Neural progenitor cell (in vitro differentiated cells): ENCODE measurements around the gene SCIN. TPM values are rescaled to one million over a fixed set of nuclear protein-coding genes. Genes with fewer than 3 reads are reported as not detected.
"Not testable (repeated sequence)": the region's sequence is repeated elsewhere in the genome, so short reads cannot be mapped to it uniquely, and the experiment has no call there.

Experiments
- DNase-seq: peaks from one replicate; pipeline ENCODE4 v3.0.0-alpha.2; 2016; ENCODE audit warnings: low spot score
- H2AFZ ChIP-seq: fragments of 200-600 bp; sonication (generic); replicated peaks from 2 replicates; pipeline ENCODE4 v1.6.1; 2016; ENCODE audit warnings: antibody characterized with exemption
- H3F3A ChIP-seq: fragments of 200-600 bp; sonication (generic); 2 replicates; pipeline ENCODE4 v1.6.1; 2016; ENCODE audit warnings: antibody characterized with exemption, low read depth
- H3K27ac ChIP-seq: fragments of 200-600 bp; sonication (generic); 2 replicates; pipeline ENCODE4 v1.5.1; 2016; ENCODE audit warnings: mild to moderate bottlenecking
- H3K27me3 ChIP-seq: fragments of 200-600 bp; sonication (generic); 2 replicates; pipeline ENCODE4 v1.6.1; 2016; ENCODE audit warnings: mild to moderate bottlenecking, moderate library complexity
- H3K36me3 ChIP-seq: fragments of 200-600 bp; sonication (generic); 2 replicates; pipeline ENCODE4 v1.5.1; 2016
- H3K4me1 ChIP-seq: fragments of 200-600 bp; sonication (generic); 2 replicates; pipeline ENCODE4 v1.6.1; 2016; ENCODE audit warnings: mixed run types
- H3K4me2 ChIP-seq: fragments of 200-600 bp; sonication (generic); 2 replicates; pipeline ENCODE4 v1.6.1; 2016
- H3K4me3 ChIP-seq: fragments of 200-600 bp; sonication (generic); 2 replicates; pipeline ENCODE4 v1.5.1; 2016
- H3K79me2 ChIP-seq: fragments of 200-600 bp; sonication (generic); 2 replicates; pipeline ENCODE4 v1.6.1; 2016; ENCODE audit warnings: low read depth
- H3K9ac ChIP-seq: fragments of 200-600 bp; sonication (generic); 2 replicates; pipeline ENCODE4 v1.6.1; 2016
- H3K9me3 ChIP-seq: fragments of 200-600 bp; sonication (generic); 2 replicates; pipeline ENCODE4 v1.5.1; 2016; ENCODE audit warnings: low read depth
- H4K20me1 ChIP-seq: fragments of 200-600 bp; sonication (generic); 2 replicates; pipeline ENCODE4 v1.6.1; 2016; ENCODE audit warnings: low read depth
- H3K27ac Mint-ChIP-seq: 3 replicates; pipeline ENCODE4 v1.8.0; 2021; ENCODE audit warnings: mixed read lengths
- H3K27me3 Mint-ChIP-seq: 2 replicates; pipeline ENCODE4 v1.8.0; 2022; ENCODE audit warnings: low read depth, mild to moderate bottlenecking, inconsistent platforms, moderate library complexity, mixed read lengths; ENCODE audit not compliant: insufficient read depth
- H3K36me3 Mint-ChIP-seq: 3 replicates; pipeline ENCODE4 v1.8.0; 2021; ENCODE audit warnings: mixed read lengths
- H3K4me1 Mint-ChIP-seq: 3 replicates; pipeline ENCODE4 v1.8.0; 2021; ENCODE audit warnings: mixed read lengths
- H3K4me3 Mint-ChIP-seq: 3 replicates; pipeline ENCODE4 v1.8.0; 2021; ENCODE audit warnings: mild to moderate bottlenecking, moderate library complexity, mixed read lengths
- H3K9me3 Mint-ChIP-seq: 3 replicates; pipeline ENCODE4 v1.8.0; 2020; ENCODE audit warnings: mixed read lengths
- CTCF ChIP-seq: fragments of 200-600 bp; sonication (generic); IDR thresholded peaks from 2 replicates; pipeline ENCODE4 v1.5.1; 2017; ENCODE audit warnings: antibody characterized with exemption, mild to moderate bottlenecking
- EZH2 ChIP-seq: fragments of 200-600 bp; sonication (generic); IDR thresholded peaks from 2 replicates; pipeline ENCODE4 v1.6.1; 2017; ENCODE audit warnings: antibody characterized with exemption, mild to moderate bottlenecking, moderate library complexity
- EZH2phosphoT487 ChIP-seq: fragments of 200-600 bp; sonication (generic); IDR thresholded peaks from 2 replicates; pipeline ENCODE4 v1.6.1; 2017; ENCODE audit warnings: antibody characterized with exemption
- total RNA-seq: library from RNA; depleted of rRNA; stranded (reverse); fragments of >200 nt; gene quantifications from 2 replicates; pipeline ENCODE4 v1.2.3, GENCODE V29; 2015; ENCODE audit warnings: low replicate concordance

The SCIN gene
- total RNA-seq, 1 donor from 2014 or later, result not detected

- no peak overlapping the region for H3K9ac ChIP-seq
- H4K20me1 ChIP-seq, result no peaks in the 10 kb centered on the region
- no peak overlapping the region for H3K4me2 ChIP-seq
Observed at GRCh38 chr7:12661581-12661980, 91.1 kb downstream of the SCIN start.

DNA sequence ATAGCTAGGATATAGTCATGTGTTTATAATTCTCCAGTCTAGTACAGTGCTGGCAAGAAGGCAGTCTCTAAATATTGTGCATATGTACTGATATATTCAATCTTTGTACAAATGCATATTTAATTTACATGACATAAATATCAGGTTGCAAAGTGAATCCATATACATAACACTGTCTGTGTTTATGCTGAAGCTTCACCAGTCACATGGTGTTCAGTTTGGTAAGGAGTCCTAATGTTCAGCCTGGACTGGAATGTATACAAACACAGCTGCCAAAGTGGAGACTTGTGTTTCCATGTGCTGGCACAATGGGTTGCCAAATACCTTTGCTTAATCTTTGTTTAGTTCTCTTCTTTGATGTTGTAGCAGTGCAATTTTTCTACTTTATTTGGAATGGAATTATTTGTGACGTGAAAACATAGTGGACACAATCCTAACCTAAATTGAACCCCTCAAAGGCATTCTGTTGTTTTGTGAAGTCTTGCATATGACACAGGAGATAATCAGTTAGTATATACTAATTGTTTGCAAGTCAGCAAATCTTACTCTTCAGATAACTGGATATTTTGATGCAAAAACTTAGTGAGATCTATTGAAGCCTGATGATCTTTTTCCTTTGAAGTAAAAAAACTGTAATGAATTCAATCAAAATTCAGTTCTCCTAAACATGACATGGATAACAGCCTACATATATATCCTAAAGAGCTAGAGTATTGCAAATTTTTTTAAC, 99.6 kb downstream of the SCIN start:
- Mint-ChIP-seq H3K4me3 (no peak overlapping the region), H3K4me1 (no peaks in the 10 kb centered on the region), H3K27me3 (peaks cover 2% of the 10 kb centered on the region), H3K9me3 (no peaks in the 10 kb centered on the region), H3K36me3 (no peaks in the 10 kb centered on the region), H3K27ac (no peak overlapping the region)
- H3K27ac ChIP-seq, result no peak overlapping the region
- no peaks in the 10 kb centered on the region for H3F3A ChIP-seq
- H4K20me1 ChIP-seq, result no peaks in the 10 kb centered on the region
- H3K4me3 ChIP-seq, result no peak overlapping the region
- H2AFZ ChIP-seq, result no peak overlapping the region
- no peaks in the 10 kb centered on the region for H3K79me2 ChIP-seq
- no peak for DNase-seq
- H3K4me1 ChIP-seq, result no peaks in the 10 kb centered on the region
- H3K36me3 ChIP-seq, result no peaks in the 10 kb centered on the region
- H3K9ac ChIP-seq, result no peak overlapping the region
- TF ChIP-seq EZH2phosphoT487 (no peak), EZH2 (no peak), CTCF (no peak)
- H3K9me3 ChIP-seq, result no peaks in the 10 kb centered on the region
- H3K27me3 ChIP-seq, result no peaks in the 10 kb centered on the region
- H3K4me2 ChIP-seq, result no peak overlapping the region

More at GRCh38 chr7:12661581-12661980, 91.1 kb downstream of the SCIN start:
- Mint-ChIP-seq H3K36me3 (no peaks in the 10 kb centered on the region), H3K4me3 (no peak overlapping the region), H3K27ac (no peak overlapping the region), H3K4me1 (no peaks in the 10 kb centered on the region), H3K9me3 (peaks cover 7% of the 10 kb centered on the region), H3K27me3 (no peaks in the 10 kb centered on the region)
- no peak overlapping the region for H3K4me3 ChIP-seq
- H3K79me2 ChIP-seq, result no peaks in the 10 kb centered on the region
- TF ChIP-seq EZH2phosphoT487, result no peak
- TF ChIP-seq EZH2, result no peak
- TF ChIP-seq CTCF, result no peak
- no peaks in the 10 kb centered on the region for H3K36me3 ChIP-seq
- DNase-seq, result no peak
- no peaks in the 10 kb centered on the region for H3K27me3 ChIP-seq
- no peaks in the 10 kb centered on the region for H3F3A ChIP-seq
- H3K4me1 ChIP-seq, result no peaks in the 10 kb centered on the region
- no peak overlapping the region for H2AFZ ChIP-seq
- no peak overlapping the region for H3K27ac ChIP-seq
- H3K9me3 ChIP-seq, result no peaks in the 10 kb centered on the region

- H3K4me2 ChIP-seq, result no peak overlapping the region
- H3K27ac ChIP-seq, result no peak overlapping the region
- H3K27me3 Mint-ChIP-seq, result peaks cover 2% of the 10 kb centered on the region
- H3F3A ChIP-seq, result no peaks in the 10 kb centered on the region
- no peaks in the 10 kb centered on the region for H3K36me3 ChIP-seq
- no peak overlapping the region for H3K4me3 Mint-ChIP-seq
- no peaks in the 10 kb centered on the region for H4K20me1 ChIP-seq
- TF ChIP-seq EZH2phosphoT487 (no peak), CTCF (no peak), EZH2 (no peak)
- H3K79me2 ChIP-seq, result no peaks in the 10 kb centered on the region
- DNase-seq, result no peak
- no peak overlapping the region for H3K4me3 ChIP-seq
- no peaks in the 10 kb centered on the region for H3K36me3 Mint-ChIP-seq
- H3K27me3 ChIP-seq, result no peaks in the 10 kb centered on the region
- no peak overlapping the region for H2AFZ ChIP-seq
- H3K4me1 Mint-ChIP-seq, result no peaks in the 10 kb centered on the region
- peaks cover 1% of the 10 kb centered on the region for H3K9me3 Mint-ChIP-seq
- no peak overlapping the region for H3K9ac ChIP-seq
- H3K4me1 ChIP-seq, result no peaks in the 10 kb centered on the region
- H3K27ac Mint-ChIP-seq, result no peak overlapping the region
- no peaks in the 10 kb centered on the region for H3K9me3 ChIP-seq
Observed at GRCh38 chr7:12670743-12671520, 100.4 kb downstream of the SCIN start.

DNA sequence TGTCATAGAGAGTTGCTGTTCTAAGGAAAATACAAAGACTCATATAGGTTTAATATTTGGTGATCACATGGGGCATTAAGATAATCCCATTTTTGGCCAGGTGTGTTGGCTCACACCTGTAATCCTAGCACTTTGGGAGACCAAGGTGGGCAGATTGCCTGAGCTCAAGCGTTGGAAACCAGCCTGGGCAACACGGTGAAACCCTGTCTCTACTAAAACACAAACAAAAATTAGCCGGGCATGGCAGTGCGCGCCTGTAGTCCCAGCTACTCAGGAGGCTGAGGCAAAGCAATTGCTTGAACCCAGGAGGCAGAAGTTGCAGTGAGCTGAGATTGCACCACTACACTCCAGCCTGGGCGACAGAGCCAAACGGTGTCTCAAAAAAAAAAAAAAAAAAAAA, 102.9 kb downstream of the SCIN start:
- H3K9ac ChIP-seq, H3K4me1 ChIP-seq, H3K4me1 Mint-ChIP-seq, H3K4me3 Mint-ChIP-seq, H3K4me3 ChIP-seq, H3K27me3 ChIP-seq, H2AFZ ChIP-seq, H3K9me3 ChIP-seq, H3K27ac Mint-ChIP-seq, H3K27me3 Mint-ChIP-seq, H3K36me3 ChIP-seq, H3F3A ChIP-seq, H3K79me2 ChIP-seq, H4K20me1 ChIP-seq, H3K27ac ChIP-seq, H3K4me2 ChIP-seq, H3K36me3 Mint-ChIP-seq, DNase-seq: not testable (repeated sequence)
- H3K9me3 Mint-ChIP-seq, result peaks cover 17% of the 10 kb centered on the region
